GM03348 (cell line): Measurements from ENCODE around the gene MAPT.
"Not testable (repeated sequence)": the region's sequence is repeated elsewhere in the genome, so short reads cannot be mapped to it uniquely, and the experiment has no call there.

Experiments
- DNase-seq: peaks from one replicate; pipeline ENCODE4 v3.0.0; 2012; ENCODE audit warnings: low spot score

The MAPT gene

DNA sequence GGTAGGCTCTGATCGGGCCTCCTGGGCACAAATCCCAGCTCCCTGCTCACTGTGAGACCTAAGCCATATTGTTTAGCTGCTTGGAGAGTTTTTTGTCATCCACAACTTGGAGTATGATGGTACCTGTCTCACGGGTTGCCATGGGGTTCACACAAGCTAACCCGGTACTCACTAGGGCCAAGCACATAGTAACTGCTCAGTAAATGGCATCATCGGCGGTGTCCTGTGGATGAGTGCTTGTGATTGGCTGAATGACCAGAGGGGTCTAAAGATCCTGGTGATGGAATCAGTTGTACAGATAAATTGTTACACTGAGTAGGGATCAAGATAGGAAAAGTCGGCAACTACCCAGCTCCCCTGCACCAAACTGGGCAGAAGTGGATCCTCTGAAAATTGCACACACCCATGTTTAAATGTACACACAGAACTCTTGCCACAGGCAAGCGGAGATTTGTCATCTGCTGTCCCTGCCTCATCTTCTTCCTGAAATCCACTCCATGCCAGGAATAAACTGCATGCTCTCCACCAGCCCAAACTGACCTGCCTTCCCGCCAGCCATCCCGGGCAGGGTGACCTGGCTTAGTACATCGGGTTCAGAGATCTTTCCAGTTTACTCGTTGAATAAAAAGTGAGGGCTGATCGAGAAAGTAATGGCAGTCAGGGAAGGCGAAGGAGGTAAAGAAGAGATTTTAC, 6.5 kb downstream of the MAPT start:
- DNase-seq: no peak

DNA sequence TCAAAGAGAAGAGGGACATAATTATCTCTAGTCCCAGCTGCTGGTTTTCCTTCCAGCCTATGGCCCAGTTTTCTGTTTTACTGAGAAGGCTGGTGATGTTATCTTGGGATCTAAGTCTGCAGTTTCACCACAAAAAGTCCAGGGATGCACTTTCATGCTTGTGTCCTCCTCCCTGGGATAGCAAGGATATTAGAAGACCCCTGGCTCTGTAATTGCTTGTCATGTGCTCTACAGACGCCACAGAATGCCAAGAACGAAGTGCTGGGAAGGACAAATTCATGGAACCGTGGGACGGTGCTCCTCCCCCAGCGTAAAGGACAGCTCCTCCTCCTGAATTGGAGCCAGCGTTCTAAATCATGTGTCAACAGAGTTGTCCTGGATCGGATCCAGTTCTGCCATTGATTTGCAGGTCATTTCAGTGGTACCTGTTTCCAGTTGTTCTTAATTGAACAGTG, 8.6 kb downstream of the MAPT start:
- DNase-seq: no peak

DNA sequence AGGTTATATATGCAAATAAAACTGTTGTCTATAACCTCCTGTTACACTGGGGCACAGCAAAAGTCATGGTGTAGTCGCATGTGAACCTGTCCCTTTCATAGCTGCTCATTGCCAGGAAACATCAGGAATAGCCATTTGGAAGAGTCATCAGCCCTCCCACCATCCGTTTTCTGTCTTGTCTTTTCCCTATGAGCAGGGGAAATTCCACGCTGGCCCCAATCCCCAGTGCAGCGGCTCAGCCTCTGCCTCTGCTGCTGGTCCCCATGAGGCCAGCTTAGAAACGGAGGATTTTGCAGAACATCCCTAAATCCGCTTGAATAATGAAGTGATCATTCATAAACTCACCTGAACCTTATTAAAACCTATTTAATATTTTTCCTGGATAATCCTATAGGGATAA, 10.5 kb downstream of the MAPT start:
- DNase-seq: no peak

DNA sequence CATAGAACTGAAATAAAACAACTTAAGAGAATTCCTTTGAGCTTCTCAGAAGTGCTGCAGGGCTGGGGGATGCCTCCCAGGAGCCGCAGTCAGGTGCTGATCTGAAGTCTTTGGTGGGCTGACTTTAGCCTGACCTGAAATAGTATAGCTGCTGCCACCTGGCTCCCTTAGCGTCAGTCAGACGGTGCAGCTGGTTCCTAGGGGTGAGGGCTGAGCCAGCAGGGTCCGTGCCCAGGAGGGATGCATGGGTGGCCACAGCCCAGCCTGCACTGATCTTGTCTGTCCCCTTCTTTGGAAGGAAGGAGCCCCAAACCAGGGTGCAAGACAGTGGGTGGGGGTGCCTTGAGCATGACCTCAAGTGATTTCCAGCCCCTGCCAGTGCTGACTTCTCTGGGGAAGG, 11.5 kb downstream of the MAPT start:
- no peak for DNase-seq

DNA sequence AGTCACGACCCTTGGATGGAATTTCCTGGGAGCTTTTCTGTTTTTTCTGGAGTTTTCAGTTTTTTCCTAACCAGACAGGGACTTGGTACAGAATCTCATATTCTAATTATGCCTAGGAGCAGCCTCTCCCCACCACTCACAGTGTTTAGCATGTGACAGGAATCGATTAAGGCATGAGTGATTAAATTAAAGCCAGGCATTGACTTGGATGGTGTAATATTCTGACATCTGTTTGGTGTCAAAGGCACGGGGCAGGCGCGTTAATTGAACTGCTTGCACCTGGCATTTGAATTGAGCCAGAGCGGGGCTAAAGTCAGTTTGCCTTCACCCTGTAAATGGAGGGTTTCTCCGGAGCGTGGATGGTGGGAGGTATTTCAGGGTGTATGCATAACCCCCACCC, 11.9 kb downstream of the MAPT start:
- no peak for DNase-seq

DNA sequence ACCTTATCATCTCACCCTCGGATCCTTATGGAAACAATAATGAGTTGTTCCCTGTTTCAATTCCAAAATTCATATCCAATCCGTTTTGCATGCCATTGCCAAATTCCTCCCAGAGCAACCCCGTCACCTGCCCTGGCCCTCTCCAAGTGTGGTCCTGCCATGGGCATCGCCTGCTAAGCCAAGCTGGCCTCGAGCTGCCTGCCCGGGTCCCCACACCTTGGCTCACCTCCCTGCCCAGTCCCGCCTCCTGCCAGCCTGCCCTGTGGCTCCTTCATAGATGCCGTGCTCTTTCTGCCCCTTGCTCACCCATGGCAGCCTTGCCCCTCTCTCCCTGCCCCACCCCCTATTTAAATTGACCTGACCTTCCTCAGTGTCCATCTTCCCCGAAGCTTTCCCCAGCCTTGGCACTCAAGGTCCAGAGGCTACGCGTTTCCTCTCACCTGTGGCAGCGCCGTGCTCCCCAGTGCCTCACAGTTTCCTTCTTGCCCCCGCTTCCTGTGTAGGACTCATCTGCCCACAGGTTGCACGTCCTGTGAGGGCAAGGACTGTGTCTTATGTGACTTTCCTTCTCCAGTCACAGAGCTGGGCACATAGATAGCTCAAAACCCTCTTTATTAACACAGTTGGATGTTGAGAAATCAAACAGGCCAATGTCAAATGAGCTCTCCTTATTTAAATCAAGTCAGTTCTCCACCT, 12.7 kb downstream of the MAPT start:
- no peak for DNase-seq

DNA sequence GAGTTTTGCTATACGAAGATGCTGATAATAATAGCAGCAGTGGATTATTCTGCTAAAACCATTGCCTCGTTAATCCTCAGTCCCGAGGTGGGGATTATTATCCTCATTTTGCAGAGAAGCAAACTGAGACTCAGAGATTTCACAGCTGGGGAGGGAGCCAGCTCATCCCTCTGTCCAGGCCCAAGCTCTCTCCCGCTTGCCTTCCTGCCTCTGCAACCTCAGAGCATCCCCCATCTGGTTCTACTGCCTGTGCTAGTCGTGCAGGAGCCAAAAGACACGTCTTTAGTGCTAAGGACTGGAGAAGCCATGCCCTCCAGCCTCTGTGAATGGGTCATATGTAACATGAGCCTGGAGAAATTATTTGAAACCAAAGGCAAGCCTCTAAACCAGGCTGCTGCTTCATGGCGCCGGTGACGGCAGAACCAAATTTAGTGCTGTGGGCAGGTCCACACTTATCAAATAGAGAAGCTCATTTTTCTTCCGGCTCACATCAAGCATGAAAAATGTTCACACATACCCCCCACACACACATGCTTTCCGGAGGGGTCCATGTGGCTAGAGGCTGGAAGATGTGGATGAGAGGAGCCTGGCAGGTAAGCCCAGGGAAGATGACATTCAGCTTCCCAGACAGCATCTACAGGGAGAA, 13.5 kb downstream of the MAPT start:
- no peak for DNase-seq

DNA sequence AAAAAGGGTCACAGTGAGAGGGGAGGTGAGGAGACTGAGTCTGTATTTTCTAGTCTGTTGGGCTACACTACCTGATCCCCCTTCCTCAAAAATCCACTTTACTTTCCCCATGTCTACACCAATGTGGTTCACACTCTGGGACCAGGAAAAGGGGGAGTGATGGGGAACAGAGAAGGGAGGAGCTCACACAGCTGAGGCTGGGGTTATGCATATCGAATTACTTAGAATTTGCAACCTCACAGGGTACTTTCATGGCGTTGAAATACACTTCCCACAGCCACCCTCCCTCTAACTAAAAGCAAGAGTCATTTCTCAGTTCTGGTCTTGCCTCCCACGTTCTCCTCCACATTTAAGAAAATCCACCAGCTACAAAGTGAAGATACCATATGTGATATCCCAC, 14.1 kb downstream of the MAPT start:
- no peak for DNase-seq

DNA sequence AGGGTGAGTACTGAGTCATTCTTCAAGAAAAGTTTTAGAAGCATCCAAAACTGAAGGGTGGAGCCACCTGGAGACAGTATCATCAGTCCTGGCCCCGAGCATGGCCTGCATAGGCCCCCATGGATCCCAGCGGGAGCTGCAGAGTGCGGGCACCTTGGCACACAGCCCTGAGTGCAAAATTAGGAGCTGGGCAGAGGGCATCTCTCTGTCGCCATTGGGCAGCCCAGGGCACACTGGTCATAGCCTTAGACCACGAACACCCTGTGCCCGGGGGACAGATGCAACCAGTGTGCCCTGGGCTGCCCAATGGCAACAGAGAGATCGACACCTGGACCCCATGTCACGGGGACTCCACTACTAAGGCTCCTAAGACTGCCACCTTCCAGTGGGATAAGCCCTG, 14.6 kb downstream of the MAPT start:
- DNase-seq: no peak

DNA sequence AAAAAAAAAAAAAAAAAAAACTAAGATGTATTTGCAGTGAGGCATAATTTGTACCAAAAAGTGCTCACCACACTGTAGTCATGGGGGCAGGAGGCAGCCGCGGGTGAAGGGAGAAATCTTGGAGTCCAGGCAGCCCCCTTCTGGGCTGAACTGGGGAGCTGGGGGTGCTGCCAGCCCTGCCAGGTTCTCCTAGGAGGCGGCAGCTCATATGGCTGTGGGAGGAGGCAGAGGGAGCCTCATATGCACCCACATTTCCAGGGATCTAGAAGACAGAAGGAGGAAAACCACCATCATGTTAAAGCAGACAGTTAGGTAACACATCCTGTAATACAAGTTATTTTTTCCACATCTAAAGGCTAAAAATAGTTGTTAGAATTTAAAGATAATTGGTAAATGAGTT, 16.3 kb downstream of the MAPT start:
- DNase-seq: no peak

DNA sequence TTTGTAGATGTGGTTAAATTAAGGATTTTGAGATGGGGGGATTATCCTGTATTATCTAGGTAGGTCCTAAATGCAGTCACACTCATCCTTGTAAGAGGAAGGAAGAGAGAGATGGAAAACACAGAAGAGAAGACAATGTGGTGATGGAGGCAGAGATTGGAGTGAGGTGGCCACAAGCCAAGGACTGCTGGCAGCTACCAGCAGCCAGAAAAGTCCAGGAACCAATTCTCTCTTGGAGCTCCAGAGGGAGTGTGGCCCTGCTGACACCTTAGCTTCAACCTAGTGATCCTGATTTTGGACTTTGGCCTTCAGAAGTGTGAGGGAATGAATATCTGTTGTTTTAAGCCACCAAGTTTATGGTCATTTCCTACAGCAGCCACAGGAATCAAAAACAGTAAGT, 18.0 kb downstream of the MAPT start:
- no peak for DNase-seq

DNA sequence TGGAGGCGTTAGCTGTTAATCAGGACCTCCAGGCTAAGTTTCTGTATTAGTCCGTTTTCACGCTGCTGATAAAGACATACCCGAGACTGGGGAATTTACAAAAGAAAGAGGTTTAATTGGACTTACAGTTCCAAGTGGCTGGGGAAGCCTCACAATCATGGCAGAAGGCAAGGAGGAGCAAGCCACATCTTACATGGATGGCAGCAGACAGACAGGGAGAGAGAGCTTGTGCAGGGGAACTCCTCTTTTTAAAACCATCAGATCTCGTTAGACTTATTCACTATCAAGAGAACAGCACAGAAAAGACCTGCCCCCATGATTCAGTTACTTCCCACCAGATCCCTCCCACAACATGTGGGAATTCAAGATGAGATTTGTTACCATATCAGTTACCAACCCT, 18.7 kb downstream of the MAPT start:
- not testable (repeated sequence) for DNase-seq

DNA sequence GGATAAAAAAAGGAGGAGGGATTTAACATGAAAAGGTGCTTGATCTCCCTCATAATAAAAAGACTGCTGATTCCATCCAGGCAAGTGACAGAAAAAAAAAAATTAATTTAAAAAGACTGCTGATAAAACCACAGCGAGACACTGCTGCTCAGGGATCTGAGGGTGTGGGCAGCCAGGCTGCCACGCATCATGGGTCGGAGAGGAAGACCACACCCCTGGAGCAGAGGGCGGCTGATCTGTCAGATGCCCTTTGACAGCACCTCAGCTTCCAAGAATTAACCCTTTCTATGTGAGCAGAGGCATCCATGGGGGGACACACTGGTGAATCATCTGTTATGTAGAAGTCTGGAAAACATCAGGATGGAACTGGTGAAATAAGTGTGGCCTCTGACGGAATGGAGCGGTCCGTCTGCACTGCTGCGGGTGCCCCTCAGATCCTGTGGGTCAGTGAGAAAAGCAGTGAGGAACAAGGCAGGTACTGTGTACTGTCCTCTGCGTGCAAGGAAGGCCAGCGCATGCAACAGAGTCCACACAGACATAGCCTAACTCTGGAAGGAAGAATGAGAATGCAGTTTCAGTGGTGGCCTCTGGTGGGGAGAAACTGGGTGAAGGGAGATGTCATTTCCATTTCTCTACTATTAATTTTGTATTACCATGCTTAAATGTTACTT, 19.8 kb downstream of the MAPT start:
- no peak for DNase-seq

DNA sequence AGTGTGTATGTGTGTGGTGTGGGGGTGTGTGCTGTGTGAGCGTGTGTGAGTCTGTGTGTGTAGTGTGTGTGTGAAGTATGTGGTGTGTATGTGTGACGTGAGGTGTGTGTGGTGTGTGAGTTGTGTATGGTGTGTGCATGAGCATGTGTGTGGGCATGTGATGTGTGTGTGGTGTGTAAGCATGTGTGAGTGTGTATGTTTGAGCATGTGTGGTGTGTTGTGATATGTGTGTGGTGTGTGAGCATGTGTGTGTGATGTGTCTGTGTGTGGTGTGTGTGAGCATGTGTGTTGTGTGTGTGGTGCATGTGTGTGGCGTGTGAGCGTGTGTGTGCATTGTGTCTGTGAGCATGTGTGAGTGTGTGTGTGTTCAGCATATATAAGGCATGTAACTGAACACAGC, 20.9 kb downstream of the MAPT start:
- no peak for DNase-seq

DNA sequence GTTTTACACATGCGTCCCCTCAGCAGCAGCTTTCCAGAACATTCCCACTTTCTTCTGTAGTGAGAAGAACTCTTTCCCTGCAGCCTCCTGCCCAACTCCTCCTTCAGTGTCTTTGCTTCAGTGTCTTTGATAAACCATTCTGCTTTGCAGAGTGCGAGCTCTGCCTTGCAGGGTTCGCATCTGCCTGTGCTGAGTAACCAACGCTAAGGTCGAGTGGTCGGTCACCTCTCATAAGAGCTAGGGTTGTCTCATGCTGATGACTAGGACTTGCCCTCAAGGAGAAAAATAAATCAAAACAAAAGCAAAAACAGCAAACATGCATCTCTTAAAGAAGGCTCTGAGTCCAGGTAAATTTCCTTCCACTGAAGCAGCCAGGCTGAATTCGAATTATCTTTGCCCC, 22.7 kb downstream of the MAPT start:
- no peak for DNase-seq

DNA sequence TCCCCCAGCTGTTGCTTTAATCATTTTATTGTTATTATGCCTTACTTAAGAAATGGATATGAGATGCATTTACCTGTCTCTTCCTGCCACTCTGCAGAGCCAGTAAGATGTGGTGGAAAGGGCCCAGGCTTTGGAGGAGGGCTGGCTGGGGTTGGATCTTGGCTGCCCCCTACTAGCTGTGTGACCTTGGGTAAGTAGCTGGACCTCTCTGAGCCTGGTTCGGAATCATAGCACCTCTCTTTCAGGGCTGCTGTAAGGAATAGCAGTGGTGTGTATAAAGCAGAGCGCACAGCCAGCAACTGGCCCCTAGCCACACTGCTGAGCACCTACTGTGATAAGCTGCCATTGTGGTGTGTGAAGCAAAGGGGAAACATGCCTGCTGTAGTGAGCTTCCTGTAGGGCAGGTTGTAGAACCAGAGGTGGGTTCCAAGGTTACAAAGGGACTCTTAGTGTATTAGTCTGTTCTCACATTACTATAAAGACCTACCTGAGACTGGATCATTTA, 23.9 kb downstream of the MAPT start:
- DNase-seq: no peak

DNA sequence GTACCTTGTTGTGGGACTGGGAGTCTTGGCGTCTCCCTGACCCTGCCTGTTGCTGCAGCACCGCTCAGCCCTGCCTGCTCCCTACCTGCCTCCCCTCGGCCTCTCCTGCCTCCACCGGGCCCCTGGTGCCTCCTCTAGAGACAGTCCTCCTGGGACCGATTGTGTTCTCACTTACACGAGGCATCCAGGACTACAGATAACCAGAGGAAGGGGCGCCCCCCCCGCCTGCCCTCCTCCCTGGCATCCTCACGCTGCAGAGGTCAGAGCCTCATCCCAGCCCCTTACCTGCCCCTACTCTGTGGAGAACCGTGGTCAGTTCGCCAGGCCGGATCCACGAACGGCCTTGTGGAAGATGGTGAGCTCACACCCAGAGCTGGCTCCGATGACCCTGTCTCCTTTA, 24.8 kb downstream of the MAPT start:
- DNase-seq: no peak

DNA sequence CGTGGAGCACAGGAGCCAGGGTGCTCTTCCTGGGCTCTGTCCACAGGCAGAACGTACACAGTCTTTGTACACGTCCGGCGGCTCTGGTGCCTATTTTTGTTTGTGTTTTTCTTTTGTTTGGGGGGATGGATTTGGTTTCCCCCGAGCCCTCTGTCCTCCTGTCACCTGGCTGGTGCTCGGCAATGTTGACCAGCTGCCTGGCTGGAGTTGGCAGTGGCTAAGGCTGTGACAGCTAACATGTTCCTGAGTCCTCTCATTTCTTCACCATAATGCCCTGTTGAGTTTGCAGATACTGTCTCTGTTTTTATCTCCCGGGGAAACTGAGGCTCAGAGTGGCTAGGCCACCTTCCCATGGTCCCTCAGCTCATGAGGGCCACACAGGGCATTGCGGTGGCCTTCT, 25.7 kb downstream of the MAPT start:
- no peak for DNase-seq

DNA sequence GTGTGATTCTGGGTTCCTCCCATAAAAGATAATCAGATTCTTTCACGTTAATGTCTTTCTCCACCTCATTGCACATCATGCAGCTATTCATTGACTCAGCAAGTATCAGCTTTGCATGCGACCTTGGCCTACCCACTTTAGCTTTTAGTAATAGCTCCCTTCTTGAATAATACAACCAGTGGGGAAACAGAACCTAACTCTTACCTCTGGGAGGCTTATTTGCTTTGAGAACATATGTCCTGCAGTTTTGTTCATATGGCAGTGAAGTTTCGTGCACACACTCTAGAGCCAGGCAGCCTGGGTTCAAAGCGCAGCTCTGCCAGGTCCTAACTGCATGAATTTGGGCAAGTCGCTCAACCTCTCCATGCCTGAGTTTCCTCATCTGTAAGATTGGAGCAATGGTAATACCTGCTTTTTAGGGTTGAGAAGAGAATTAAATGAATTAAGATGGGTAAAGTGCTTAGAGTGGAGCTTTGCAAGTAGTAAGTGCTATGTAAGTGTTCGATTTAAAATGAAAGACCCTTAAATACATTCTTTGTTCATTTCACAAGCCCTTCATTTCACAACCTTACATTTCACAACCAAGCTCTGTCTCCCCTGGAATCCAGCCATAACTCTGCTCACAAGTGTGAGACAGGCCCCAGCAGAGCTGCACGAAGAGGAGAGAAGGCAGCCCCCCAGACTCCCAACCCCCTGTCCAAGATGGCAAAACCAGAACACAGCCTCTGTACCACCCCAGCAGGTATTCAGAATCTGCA, 29.3 kb downstream of the MAPT start:
- DNase-seq: peak; percentile 27

DNA sequence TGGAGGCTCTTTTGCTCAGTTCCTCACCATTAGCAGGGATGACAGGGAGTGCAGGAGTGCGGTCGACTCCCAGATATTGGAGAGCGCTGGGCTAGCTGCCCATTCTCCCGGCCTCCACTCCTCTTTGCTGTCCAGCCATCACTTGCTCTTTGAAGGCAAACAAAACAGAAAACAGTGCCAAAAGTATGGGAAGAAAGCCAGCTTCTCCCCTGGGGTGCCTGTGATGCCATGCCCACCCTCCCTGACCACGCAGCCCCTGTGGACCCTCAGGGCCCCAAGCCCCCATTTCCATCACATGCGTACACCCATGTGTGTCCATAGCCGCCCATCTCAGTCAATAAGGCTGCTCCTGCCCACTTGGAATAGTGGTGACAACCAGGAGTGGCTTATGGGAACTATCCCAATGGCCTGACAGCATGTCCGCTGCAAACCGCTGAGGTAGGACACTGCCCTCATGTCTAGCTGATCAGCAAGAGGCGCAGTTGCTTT, 30.0 kb downstream of the MAPT start:
- no peak for DNase-seq

DNA sequence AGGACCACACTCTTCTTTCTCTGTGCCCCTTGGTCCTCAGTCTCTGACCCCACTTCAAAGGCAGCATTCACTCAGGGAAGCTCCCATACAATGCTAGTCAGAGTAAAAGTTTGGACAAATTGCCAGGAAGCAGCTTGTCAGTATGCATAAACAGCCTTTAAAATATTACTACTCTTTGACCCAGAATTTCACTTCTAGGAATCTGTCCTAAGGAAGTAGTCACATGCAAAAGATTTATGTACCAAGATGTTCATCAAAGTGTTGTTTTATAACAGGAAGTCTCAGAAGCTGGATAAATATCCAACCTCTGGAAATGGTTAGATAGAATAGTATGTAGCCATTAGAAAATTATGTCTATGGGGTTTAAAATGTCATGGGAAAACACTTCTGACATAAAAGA, 31.0 kb downstream of the MAPT start:
- no peak for DNase-seq

DNA sequence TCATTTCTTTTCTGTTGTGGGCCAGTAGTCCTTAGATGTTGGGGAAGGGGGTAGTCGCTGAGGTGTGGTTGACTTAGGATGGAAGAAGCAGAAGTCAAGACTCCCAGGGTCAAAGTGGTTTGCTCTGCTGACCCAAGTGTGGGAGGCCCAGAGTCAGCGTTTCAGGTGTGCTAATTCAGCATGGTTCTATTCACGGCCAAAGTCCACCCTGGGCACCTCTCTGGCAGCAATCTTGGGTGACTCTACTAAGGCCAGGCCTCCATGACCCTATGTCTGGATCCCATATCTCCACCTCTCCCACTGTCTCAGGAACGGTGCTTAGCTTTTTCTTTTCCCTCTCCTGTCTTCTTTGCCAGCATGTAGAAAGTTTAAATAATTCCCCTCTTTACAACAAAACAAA, 32.9 kb downstream of the MAPT start:
- DNase-seq: no peak
